MCF 10A (cell line): ENCODE measurements around the gene ABCA9. TPM values are rescaled to one million over a fixed set of nuclear protein-coding genes. Genes with fewer than 3 reads are reported as not detected.

Experiments
- BruUV-seq: library from RNA; stranded (reverse); fragments of 400-500 nt; replicated peaks from 2 replicates; lab custom pipeline; 2021; lab: Mats Ljungman, UMichigan
- CTCF ChIA-PET: fragments of 300-600 bp; sonication (Branson Sonifier 250); formaldehyde crosslinking; extraction: SDS; loops from one replicate; lab custom pipeline; 2021; ENCODE audit warnings: antibody characterized with exemption, inconsistent platforms; lab: Yijun Ruan, JAX
- POLR2A ChIA-PET: fragments of 300-600, 350-650 bp; sonication (Branson Sonifier 250); formaldehyde crosslinking; extraction: SDS; loops from one replicate; lab custom pipeline; 2020; ENCODE audit warnings: antibody characterized with exemption, inconsistent platforms; lab: Yijun Ruan, JAX
- DNase-seq: peaks from one replicate; pipeline ENCODE4 v3.0.0-alpha.2; 2018; ENCODE audit not compliant: unreplicated experiment
- H3K27ac Mint-ChIP-seq: one replicate; pipeline ENCODE4 v1.8.0; 2022; ENCODE audit warnings: mild to moderate bottlenecking, low read depth, mixed read lengths; ENCODE audit not compliant: unreplicated experiment
- H3K27me3 Mint-ChIP-seq: one replicate; pipeline ENCODE4 v1.8.0; 2022; ENCODE audit warnings: mixed read lengths; ENCODE audit not compliant: insufficient read depth, unreplicated experiment
- H3K36me3 Mint-ChIP-seq: one replicate; pipeline ENCODE4 v1.8.0; 2022; ENCODE audit warnings: mild to moderate bottlenecking, moderate library complexity, mixed read lengths; ENCODE audit not compliant: insufficient read depth, unreplicated experiment
- H3K4me1 Mint-ChIP-seq: one replicate; pipeline ENCODE4 v1.8.0; 2022; ENCODE audit warnings: mixed read lengths; ENCODE audit not compliant: insufficient read depth, unreplicated experiment
- H3K4me3 Mint-ChIP-seq: one replicate; pipeline ENCODE4 v1.8.0; 2022; ENCODE audit warnings: mild to moderate bottlenecking, moderate library complexity, mixed read lengths; ENCODE audit not compliant: unreplicated experiment
- H3K9me3 Mint-ChIP-seq: one replicate; pipeline ENCODE4 v1.8.0; 2022; ENCODE audit warnings: mixed read lengths; ENCODE audit not compliant: unreplicated experiment
- CTCF ChIP-seq: fragments of 200-600 bp; IDR thresholded peaks from one replicate; pipeline ENCODE4 v1.8.0; 2022; ENCODE audit warnings: antibody characterized with exemption, mild to moderate bottlenecking; ENCODE audit not compliant: unreplicated experiment
- intact Hi-C: fragments of 100-400 bp; cut with micrococcal nuclease; formaldehyde crosslinking; loops from 2 replicates; pipeline ENCODE4 v1.14.1; 2022
- total RNA-seq: library from RNA; stranded (reverse); gene quantifications from 2 replicates; pipeline ENCODE4 v1.2.3, GENCODE V29; 2022

Gene ABCA9
- total RNA-seq, 1 experiment from 2014 or later: 7.8 TPM

- CTCF ChIA-PET: interaction anchor here (0.7 kb wide), 1 partner anchor 157 kb away, joined by 3 read pairs; no protein-coding TSS in a partner anchor
- no peak for TF ChIP-seq CTCF
- no TSS peak for BruUV-seq
- H3K4me1 Mint-ChIP-seq: peaks cover 12% of the 10 kb centered on the region
- DNase-seq: no peak
- POLR2A ChIA-PET: no interaction called here
- no peaks in the 10 kb centered on the region for H3K27me3 Mint-ChIP-seq
- H3K27ac Mint-ChIP-seq: peak overlapping the region; percentile 37
- H3K36me3 Mint-ChIP-seq: peaks cover 23% of the 10 kb centered on the region
- H3K4me3 Mint-ChIP-seq: no peak overlapping the region
- intact Hi-C loops: no loop called here
- H3K9me3 Mint-ChIP-seq: peaks cover 7% of the 10 kb centered on the region
These were observed 8.6 kb upstream of the ABCA9 start for GRCh38 chr17:69069226-69069750.

- peaks cover 12% of the 10 kb centered on the region for H3K4me1 Mint-ChIP-seq
- no peaks in the 10 kb centered on the region for H3K27me3 Mint-ChIP-seq
- intact Hi-C loops: no loop called here
- H3K36me3 Mint-ChIP-seq: peaks cover 17% of the 10 kb centered on the region
- no peak overlapping the region for H3K4me3 Mint-ChIP-seq
- TF ChIP-seq CTCF: no peak
- ChIA-PET CTCF (no interaction called here), POLR2A (no interaction called here)
- no peak for DNase-seq
- no peaks in the 10 kb centered on the region for H3K9me3 Mint-ChIP-seq
- BruUV-seq: no TSS peak
- H3K27ac Mint-ChIP-seq: no peak overlapping the region
These were observed 6.7 kb upstream of the ABCA9 start for GRCh38 chr17:69067274-69068047.

- H3K27me3 Mint-ChIP-seq: no peaks in the 10 kb centered on the region
- no peaks in the 10 kb centered on the region for H3K9me3 Mint-ChIP-seq
- TF ChIP-seq CTCF: no peak
- DNase-seq: no peak
- ChIA-PET CTCF (interaction anchor here (0.7 to 0.9 kb wide), 2 partner anchors 95 to 169 kb away, joined by 3 to 4 read pairs; no protein-coding TSS in a partner anchor), POLR2A (no interaction called here)
- H3K36me3 Mint-ChIP-seq: peaks cover 17% of the 10 kb centered on the region
- no peak overlapping the region for H3K27ac Mint-ChIP-seq
- H3K4me1 Mint-ChIP-seq: peaks cover 12% of the 10 kb centered on the region
- intact Hi-C loops: no loop called here
- no TSS peak for BruUV-seq
- H3K4me3 Mint-ChIP-seq: no peak overlapping the region
These were observed 5.8 kb upstream of the ABCA9 start for GRCh38 chr17:69066482-69066881.

GRCh38 chr17:69065113-69065512 is 4.4 kb upstream of the ABCA9 start:
- Mint-ChIP-seq H3K36me3 (peaks cover 17% of the 10 kb centered on the region), H3K4me3 (no peak overlapping the region), H3K4me1 (peaks cover 17% of the 10 kb centered on the region), H3K27me3 (no peaks in the 10 kb centered on the region), H3K27ac (peak overlapping the region; percentile 4), H3K9me3 (no peaks in the 10 kb centered on the region)
- ChIA-PET POLR2A (no interaction called here), CTCF (no interaction called here)
- no peak for TF ChIP-seq CTCF
- no TSS peak for BruUV-seq
- no peak for DNase-seq
- intact Hi-C loops: no loop called here
